Prostate gland (tissue), 2 donors: ENCODE measurements around the gene DFFB.

Source experiments
- CTCF ChIP-seq, 4 experiments: fragments of 200-600 bp in 2 of 4; fragments of 450-650 bp in 2 of 4; sonication (generic) in 2 of 4; IDR thresholded peaks; 1 replicate in 3 of 4; 2 replicates in 1 of 4; pipeline ENCODE4 v1.5.1; 2016 to 2019; ENCODE audit warnings: antibody characterized with exemption in 4 of 4, mild to moderate bottlenecking in 2 of 4, moderate library complexity in 2 of 4
- POLR2A ChIP-seq: fragments of 450-650 bp; IDR thresholded peaks from one replicate; pipeline ENCODE4 v1.6.1; 2016; ENCODE audit warnings: antibody characterized with exemption, mild to moderate bottlenecking
- POLR2AphosphoS5 ChIP-seq: sonication (generic); formaldehyde crosslinking; IDR thresholded peaks from one replicate; pipeline ENCODE4 v1.6.1; 2017; ENCODE audit warnings: antibody characterized with exemption

- TF ChIP-seq CTCF (IDR thresholded peaks at IDR 0.05) = no peak
- no peak for TF ChIP-seq POLR2A
- TF ChIP-seq POLR2AphosphoS5 = no peak
Observed at GRCh38 chr1:3820316-3820715, 37.0 kb upstream of the DFFB start.
